Stimulated activated CD8-positive, alpha-beta memory T cell treated with anti-CD3 and anti-CD28 coated beads, Interleukin-12 subunit alpha, Interleukin-12 subunit beta, amount 100 ng/mL, for 24 hours (primary cell): ENCODE measurements around the gene CEBPZOS.

Experiments
- DNase-seq: peaks from one replicate; pipeline ENCODE4 v3.0.0-alpha.2; 2020; ENCODE audit errors: extremely low read depth

CEBPZOS gene

GRCh38 chr2:37232131-37232933, 36.0 kb downstream of the CEBPZOS start:
- no peak for DNase-seq

- DNase-seq = no peak
Measured at GRCh38 chr2:37243435-37243834, 47.1 kb downstream of the CEBPZOS start.

GRCh38 chr2:37244017-37244416, 47.7 kb downstream of the CEBPZOS start:
- DNase-seq = no peak

GRCh38 chr2:37244755-37245154, 48.5 kb downstream of the CEBPZOS start:
- no peak for DNase-seq

- DNase-seq = no peak
Measured at GRCh38 chr2:37246205-37246604, 49.9 kb downstream of the CEBPZOS start.

- no peak for DNase-seq
Measured at GRCh38 chr2:37250869-37251740, 54.8 kb downstream of the CEBPZOS start.
